Left lung (tissue), 10 donors: ENCODE data around the gene SON. TPM values are rescaled to one million over a fixed set of nuclear protein-coding genes. Genes with fewer than 3 reads are reported as not detected.
"Not testable (repeated sequence)": the region's sequence is repeated elsewhere in the genome, so short reads cannot be mapped to it uniquely, and the experiment has no call there.

ENCODE experiments used
- ATAC-seq: fragments of 200-7000 bp; cut with Tn5 transposase; one replicate; pipeline ENCODE4 v1.9.1; 2020; ENCODE audit warnings: moderate library complexity
- DNase-seq, 4 donors: peaks; one replicate each; pipeline ENCODE4 v3.0.0-alpha.2; 2013 to 2020
- H3K27ac ChIP-seq, 2 donors: fragments of 200-600 bp; sonication (generic) in 1 of 2; one replicate each; pipeline versions ENCODE4 v1.5.0 to v1.8.0; 2020 to 2021
- H3K27me3 ChIP-seq, 2 donors: fragments of 200-600 bp; sonication (generic) in 1 of 2; one replicate each; pipeline versions ENCODE4 v1.5.0 to v1.8.0; 2020 to 2021
- H3K36me3 ChIP-seq, 2 donors: fragments of 200-600 bp; sonication (generic) in 1 of 2; one replicate each; pipeline versions ENCODE4 v1.5.0 to v1.8.0; 2020 to 2021
- H3K4me1 ChIP-seq, 2 donors: fragments of 200-600 bp; one replicate each; pipeline ENCODE4 v1.8.0; 2021
- H3K4me3 ChIP-seq, 2 donors: fragments of 200-600 bp; sonication (generic) in 1 of 2; one replicate each; pipeline versions ENCODE4 v1.5.0 to v1.8.0; 2020 to 2021; ENCODE audit warnings: mild to moderate bottlenecking in 1 of 2
- H3K9me3 ChIP-seq, 2 donors: fragments of 200-600 bp; sonication (generic) in 1 of 2; one replicate each; pipeline versions ENCODE4 v1.5.0 to v1.8.0; 2020 to 2021
- intact Hi-C, 2 donors: fragments of 100-400 bp; cut with DNase I; formaldehyde crosslinking; loops; one replicate each; pipeline versions ENCODE4 v1.11.2 to v1.14.2; 2022
- polyA plus RNA-seq, 6 donors: library from polyadenylated mRNA; unstranded; fragments of 120-200 nt; gene quantifications; one replicate each; pipeline ENCODE4 v1.2.1, GENCODE V29; 2013; ENCODE audit not compliant: insufficient read length in 6 of 6
- total RNA-seq, 2 donors: library from RNA; stranded (reverse); fragmentation: NEBNext Ultra II Directional; extraction: Animal tissue kit (Norgen Biotek cat#: 25700); gene quantifications; one replicate each; pipeline ENCODE4 v1.2.1, GENCODE V29; 2021
- TF ChIP-seq, protein P1 (sequence below), 2 donors: fragments of 200-600 bp; sonication (generic) in 1 of 2; IDR thresholded peaks; one replicate each; pipeline versions ENCODE4 v1.5.0 to v1.8.0; 2021; ENCODE audit warnings: antibody characterized with exemption in 2 of 2
- donor health status: DM: no; HTN: yes; CAD: no.
- donor health status: DM: no; HTN: no; CAD: no.

The SON gene
- total and polyA plus RNA-seq, 8 donors, result 237 to 454 (median 412) TPM

DNA sequence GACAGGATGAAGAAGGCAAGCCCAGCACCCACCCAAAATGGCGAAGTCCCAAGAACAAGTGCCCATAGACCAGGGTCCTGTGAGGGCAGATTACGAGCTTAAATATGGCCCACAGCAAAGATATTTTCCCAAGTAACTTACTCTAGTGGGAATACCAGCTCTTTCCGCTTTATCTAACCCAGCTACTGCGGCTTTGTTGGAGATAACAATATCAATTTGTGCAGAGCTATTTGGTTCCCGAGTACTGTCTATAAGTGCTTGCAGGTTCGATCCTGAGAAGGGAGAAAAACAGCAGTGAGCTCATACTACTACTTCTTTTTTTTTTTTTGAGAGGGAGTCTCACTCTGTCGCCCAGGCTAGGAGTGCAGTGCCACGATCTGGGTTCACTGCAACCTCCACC lies 37.0 kb upstream of the SON start:
- H3K9me3 ChIP-seq, result no peaks in the 10 kb centered on the region
- no peak overlapping the region for H3K4me3 ChIP-seq
- intact Hi-C loops, result no loop called here

DNA sequence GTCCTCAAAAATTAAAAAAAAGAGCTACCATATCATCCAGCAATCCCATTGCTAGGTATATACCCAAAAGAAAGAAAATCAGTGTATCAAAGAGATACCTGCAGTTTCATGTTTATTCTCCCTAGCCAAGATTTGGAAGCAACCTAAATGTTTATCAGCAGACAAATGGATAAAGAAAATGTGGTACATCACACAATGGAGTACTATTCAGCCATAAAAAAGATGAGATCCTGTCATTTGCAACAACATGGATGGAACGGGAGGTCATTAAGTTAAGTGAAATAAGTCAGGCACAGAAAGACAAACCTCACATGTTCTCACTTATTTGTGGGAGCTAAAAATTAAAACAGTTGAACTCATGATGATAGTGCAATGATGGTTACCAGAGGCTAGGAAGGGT lies 35.8 kb upstream of the SON start:
- H3K4me3 ChIP-seq, ATAC-seq, DNase-seq, intact Hi-C loops, H3K4me1 ChIP-seq, H3K27me3 ChIP-seq, H3K27ac ChIP-seq, H3K9me3 ChIP-seq: not testable (repeated sequence)
- peaks cover 0 to 79% of the 10 kb centered on the region in 2 donors for H3K36me3 ChIP-seq

More for the DNA sequence above, 37.0 kb upstream of the SON start:
- Histone ChIP-seq H3K27ac (no peak overlapping the region), H3K27me3 (no peaks in the 10 kb centered on the region), H3K4me1 (no peaks in the 10 kb centered on the region), H3K36me3 (peaks cover 0 to 67% of the 10 kb centered on the region in 2 donors)
- no peak for ATAC-seq
- TF ChIP-seq, protein P1, sequence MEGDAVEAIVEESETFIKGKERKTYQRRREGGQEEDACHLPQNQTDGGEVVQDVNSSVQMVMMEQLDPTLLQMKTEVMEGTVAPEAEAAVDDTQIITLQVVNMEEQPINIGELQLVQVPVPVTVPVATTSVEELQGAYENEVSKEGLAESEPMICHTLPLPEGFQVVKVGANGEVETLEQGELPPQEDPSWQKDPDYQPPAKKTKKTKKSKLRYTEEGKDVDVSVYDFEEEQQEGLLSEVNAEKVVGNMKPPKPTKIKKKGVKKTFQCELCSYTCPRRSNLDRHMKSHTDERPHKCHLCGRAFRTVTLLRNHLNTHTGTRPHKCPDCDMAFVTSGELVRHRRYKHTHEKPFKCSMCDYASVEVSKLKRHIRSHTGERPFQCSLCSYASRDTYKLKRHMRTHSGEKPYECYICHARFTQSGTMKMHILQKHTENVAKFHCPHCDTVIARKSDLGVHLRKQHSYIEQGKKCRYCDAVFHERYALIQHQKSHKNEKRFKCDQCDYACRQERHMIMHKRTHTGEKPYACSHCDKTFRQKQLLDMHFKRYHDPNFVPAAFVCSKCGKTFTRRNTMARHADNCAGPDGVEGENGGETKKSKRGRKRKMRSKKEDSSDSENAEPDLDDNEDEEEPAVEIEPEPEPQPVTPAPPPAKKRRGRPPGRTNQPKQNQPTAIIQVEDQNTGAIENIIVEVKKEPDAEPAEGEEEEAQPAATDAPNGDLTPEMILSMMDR (IDR thresholded peaks at IDR 0.05), result no peak
- DNase-seq, result no peak

DNA sequence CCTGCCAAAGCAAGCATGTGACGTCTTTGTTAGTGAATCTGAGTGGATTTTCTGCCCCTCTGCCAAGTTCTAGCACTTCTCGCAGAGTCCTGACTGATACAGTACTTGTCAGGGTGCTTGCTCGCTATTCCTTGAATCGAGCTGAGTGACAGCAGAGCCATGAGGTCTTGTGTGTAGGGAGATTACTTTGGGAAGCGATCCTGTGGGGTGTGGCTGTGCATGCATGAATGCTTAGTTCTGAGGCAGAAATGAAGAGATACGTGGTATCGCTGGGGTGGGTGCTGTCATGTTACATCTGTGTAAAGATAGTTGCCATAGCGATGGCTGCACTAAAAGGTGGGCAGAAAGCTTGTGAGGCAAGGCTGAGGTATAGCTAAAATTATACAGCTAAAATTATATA lies 32.0 kb upstream of the SON start:
- Histone ChIP-seq H3K9me3 (no peaks in the 10 kb centered on the region), H3K27me3 (no peaks in the 10 kb centered on the region), H3K4me1 (peaks cover 0 to 10% of the 10 kb centered on the region in 2 donors), H3K4me3 (no peak overlapping the region), H3K27ac (no peak overlapping the region), H3K36me3 (peaks cover 0 to 82% of the 10 kb centered on the region in 2 donors)
- intact Hi-C loops, result no loop called here
- DNase-seq (no peak), ATAC-seq (no peak)
- TF ChIP-seq, protein P1 (IDR thresholded peaks at IDR 0.05), result no peak

DNA sequence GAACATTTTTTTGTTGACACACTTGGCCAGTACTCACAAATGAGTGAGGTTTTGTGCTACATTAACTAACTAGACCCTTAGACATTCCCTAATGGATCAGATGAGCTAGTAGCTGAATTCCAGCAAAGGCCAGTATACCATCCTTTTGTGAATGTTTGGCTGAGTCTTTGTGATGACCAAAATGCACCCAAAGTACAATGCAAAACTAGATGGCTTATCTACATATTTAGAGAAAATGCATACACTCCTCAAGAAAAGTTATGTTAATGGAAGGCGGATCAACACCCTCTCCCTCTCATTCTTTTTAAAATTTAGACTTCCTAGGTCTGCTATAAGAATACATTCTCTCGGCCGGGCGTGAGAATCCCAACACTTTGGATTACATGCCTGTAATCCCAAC lies 31.2 kb upstream of the SON start:
- Histone ChIP-seq H3K4me3 (no peak overlapping the region), H3K27ac (no peak overlapping the region), H3K27me3 (no peaks in the 10 kb centered on the region), H3K36me3 (peaks cover 0 to 87% of the 10 kb centered on the region in 2 donors), H3K9me3 (no peaks in the 10 kb centered on the region), H3K4me1 (peaks cover 0 to 10% of the 10 kb centered on the region in 2 donors)
- intact Hi-C loops, result no loop called here
- ATAC-seq (no peak), DNase-seq (no peak)
- TF ChIP-seq, protein P1 (IDR thresholded peaks at IDR 0.05), result no peak

DNA sequence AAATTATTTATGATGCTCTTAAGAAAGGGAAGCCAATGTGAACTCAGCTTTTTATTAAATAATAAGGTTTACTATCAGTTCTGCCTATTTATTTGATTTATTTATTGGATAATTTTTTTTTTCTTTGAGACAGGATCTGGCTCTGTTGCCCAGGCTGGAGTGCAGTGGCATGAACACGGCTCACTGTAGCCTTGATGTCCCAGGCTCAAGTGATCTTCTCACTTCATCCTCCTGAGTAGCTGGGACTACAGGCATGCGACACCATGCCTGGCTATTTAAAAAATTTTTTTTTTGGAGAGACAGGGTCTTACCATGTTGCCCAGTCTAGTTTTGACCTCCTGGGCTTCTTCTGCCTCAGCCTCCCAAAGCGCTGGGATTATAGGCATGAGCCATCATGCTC lies 30.4 kb upstream of the SON start:
- Histone ChIP-seq H3K9me3 (no peaks in the 10 kb centered on the region), H3K4me1 (peaks cover 0 to 10% of the 10 kb centered on the region in 2 donors), H3K36me3 (peaks cover 0 to 87% of the 10 kb centered on the region in 2 donors), H3K27me3 (no peaks in the 10 kb centered on the region), H3K27ac (no peak overlapping the region), H3K4me3 (no peak overlapping the region)
- intact Hi-C loops, result no loop called here
- DNase-seq (no peak), ATAC-seq (no peak)
- TF ChIP-seq, protein P1 (IDR thresholded peaks at IDR 0.05), result no peak

DNA sequence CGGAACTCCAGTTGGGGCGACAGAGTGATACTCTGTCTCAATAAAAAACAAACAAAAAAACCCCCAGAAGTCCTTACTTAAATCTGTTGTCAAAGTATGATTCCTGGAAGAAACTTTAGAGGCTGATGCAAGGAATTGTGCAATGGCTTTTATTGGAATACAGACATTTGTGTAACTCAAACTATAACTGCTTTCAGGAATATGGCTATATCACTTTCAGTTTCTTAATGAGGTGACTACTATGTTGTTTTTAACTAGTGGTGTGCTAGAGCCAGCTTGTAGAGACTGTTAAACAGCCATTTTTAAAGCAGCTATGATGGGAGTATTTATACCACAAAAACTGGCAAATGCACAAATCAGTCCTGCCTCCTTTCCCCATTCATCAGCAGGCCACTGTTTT lies 28.6 kb upstream of the SON start:
- Histone ChIP-seq H3K27ac (peak overlapping the region; percentile 14 to 26), H3K4me3 (no peak overlapping the region), H3K9me3 (no peaks in the 10 kb centered on the region), H3K27me3 (no peaks in the 10 kb centered on the region), H3K4me1 (peaks cover 0 to 10% of the 10 kb centered on the region in 2 donors), H3K36me3 (peaks cover 0 to 96% of the 10 kb centered on the region in 2 donors)
- TF ChIP-seq, protein P1 (IDR thresholded peaks at IDR 0.05), result no peak
- ATAC-seq (peak; percentile 30), DNase-seq (peak in 2 of 4 donors; percentile 42 to 67)
- intact Hi-C loops, result no loop called here
